ENCODE results near the gene ABLIM2.

DNA sequence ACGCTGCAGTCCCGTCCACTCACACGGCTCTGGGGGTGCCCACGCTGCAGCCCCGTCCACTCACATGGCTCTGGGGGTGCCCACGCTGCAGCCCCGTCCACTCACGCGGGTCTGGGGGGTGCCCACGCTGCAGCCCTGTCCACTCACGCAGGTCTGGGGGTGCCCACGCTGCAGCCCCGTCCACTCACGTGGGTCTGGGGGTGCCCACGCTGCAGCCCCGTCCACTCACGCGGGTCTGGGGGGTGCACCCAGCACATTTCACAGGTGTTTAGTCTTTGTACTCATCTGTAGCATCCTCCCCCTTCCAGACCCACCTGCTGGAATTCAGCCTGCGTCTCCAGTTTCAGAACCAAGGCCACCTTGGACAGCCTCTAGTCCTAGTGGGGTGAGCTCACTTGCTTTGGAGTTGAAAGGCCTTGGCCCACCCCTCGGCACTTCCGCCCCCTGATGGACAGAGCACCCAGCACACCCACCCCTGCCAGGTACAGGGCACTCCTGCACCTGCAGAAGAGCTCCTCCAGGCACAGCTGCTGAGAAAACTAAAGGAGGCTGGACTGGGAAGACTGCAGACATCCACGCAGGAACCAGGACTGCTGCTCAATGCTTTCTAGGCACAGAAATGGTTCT lies 73.0 kb downstream of the ABLIM2 start:
- TF ChIP-seq, protein P1, sequence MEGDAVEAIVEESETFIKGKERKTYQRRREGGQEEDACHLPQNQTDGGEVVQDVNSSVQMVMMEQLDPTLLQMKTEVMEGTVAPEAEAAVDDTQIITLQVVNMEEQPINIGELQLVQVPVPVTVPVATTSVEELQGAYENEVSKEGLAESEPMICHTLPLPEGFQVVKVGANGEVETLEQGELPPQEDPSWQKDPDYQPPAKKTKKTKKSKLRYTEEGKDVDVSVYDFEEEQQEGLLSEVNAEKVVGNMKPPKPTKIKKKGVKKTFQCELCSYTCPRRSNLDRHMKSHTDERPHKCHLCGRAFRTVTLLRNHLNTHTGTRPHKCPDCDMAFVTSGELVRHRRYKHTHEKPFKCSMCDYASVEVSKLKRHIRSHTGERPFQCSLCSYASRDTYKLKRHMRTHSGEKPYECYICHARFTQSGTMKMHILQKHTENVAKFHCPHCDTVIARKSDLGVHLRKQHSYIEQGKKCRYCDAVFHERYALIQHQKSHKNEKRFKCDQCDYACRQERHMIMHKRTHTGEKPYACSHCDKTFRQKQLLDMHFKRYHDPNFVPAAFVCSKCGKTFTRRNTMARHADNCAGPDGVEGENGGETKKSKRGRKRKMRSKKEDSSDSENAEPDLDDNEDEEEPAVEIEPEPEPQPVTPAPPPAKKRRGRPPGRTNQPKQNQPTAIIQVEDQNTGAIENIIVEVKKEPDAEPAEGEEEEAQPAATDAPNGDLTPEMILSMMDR (IDR thresholded peaks at IDR 0.05) = no peak
- TF ChIP-seq POLR2A (IDR thresholded peaks at IDR 0.05) = no peak
